Naive thymus-derived CD8-positive, alpha-beta T cell (primary cell): ENCODE results near the gene PHETA1. TPM values are rescaled to one million over a fixed set of nuclear protein-coding genes. Genes with fewer than 3 reads are reported as not detected.

Source experiments
- ATAC-seq, 2 donors: fragments of 150-1000 bp; cut with Tn5 transposase in 1 of 2; sonication (Bioruptor Pico), chemical (Tn5 transposase) in 1 of 2; 1 replicate in 1 of 2; 2 replicates in 1 of 2; pipeline ENCODE4 v1.10.0; 2021; ENCODE audit warnings: mild to moderate bottlenecking in 2 of 2, moderate library complexity in 2 of 2
- POLR2A ChIA-PET: fragments of 350-600 bp; sonication (Branson Sonifier 250); formaldehyde crosslinking; loops from one replicate; lab custom pipeline; 2021; ENCODE audit warnings: antibody characterized with exemption; lab: Charles Lee
- DNase-seq, 10 donors: peaks; one replicate each; pipeline versions ENCODE4 v3.0.0 to v3.0.0-alpha.2; 2020 to 2022
- H3K27ac Mint-ChIP-seq, 10 donors: one replicate each; pipeline ENCODE4 v1.8.0; 2020 to 2022; ENCODE audit warnings: mild to moderate bottlenecking in 10 of 10, mixed read lengths in 10 of 10, moderate library complexity in 4 of 10, inconsistent platforms in 1 of 10
- H3K27me3 Mint-ChIP-seq, 5 donors: one replicate each; pipeline ENCODE4 v1.8.0; 2021 to 2022; ENCODE audit warnings: mixed read lengths in 5 of 5
- H3K36me3 Mint-ChIP-seq, 3 donors: one replicate each; pipeline ENCODE4 v1.8.0; 2020 to 2022; ENCODE audit warnings: mixed read lengths in 3 of 3, mild to moderate bottlenecking in 2 of 3, inconsistent platforms in 1 of 3
- H3K4me1 Mint-ChIP-seq, 4 donors: one replicate each; pipeline ENCODE4 v1.8.0; 2021 to 2022; ENCODE audit warnings: mixed read lengths in 4 of 4
- H3K4me3 Mint-ChIP-seq, 10 donors: one replicate each; pipeline ENCODE4 v1.8.0; 2020 to 2022; ENCODE audit warnings: mild to moderate bottlenecking in 10 of 10, mixed read lengths in 10 of 10, moderate library complexity in 6 of 10, inconsistent platforms in 1 of 10
- H3K9me3 Mint-ChIP-seq, 9 donors: one replicate each; pipeline ENCODE4 v1.8.0; 2020 to 2022; ENCODE audit warnings: mixed read lengths in 9 of 9, mild to moderate bottlenecking in 3 of 9, inconsistent platforms in 1 of 9, moderate library complexity in 1 of 9
- polyA plus RNA-seq, 3 donors: library from polyadenylated mRNA; unstranded; fragments of 300-500 nt; fragmentation: Illumina TruSeq; gene quantifications; one replicate each; pipeline ENCODE4 v1.2.3, GENCODE V29; 2021
- total RNA-seq, 8 experiments: library from RNA in 2 of 8; stranded (reverse) in 2 of 8; gene quantifications; one replicate each; pipeline ENCODE4 v1.2.3 and lab custom pipeline; 2021 to 2026

PHETA1 gene, protein sequence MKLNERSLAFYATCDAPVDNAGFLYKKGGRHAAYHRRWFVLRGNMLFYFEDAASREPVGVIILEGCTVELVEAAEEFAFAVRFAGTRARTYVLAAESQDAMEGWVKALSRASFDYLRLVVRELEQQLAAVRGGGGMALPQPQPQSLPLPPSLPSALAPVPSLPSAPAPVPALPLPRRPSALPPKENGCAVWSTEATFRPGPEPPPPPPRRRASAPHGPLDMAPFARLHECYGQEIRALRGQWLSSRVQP
- 1 to 10 TPM; 3.0 to 3.8 TPM for total RNA-seq
- 1 to 10 TPM in 2 of 3 donors, under 1 TPM in 1; 0.11 to 1.5 (median 1.3) TPM for polyA plus RNA-seq
- 1.6 to 9.2 (median 2.7) reads per million in 6 experiments for total RNA-seq (lab: John Stamatoyannopoulos, UW)

GRCh38 chr12:111368788-111369495 is at the start of gene PHETA1:
TSS of gene PHETA1 (minus strand) at chr12:111369095. CDS start at chr12:111363427, 5,668 bp downstream.
- DNase-seq (peak; percentile 47 to 85 (median 63)), ATAC-seq (peak; percentile 90 to 91)
- H3K9me3 Mint-ChIP-seq: no peaks in the 10 kb centered on the region
- H3K27ac Mint-ChIP-seq: peak within 1 kb of the TSS in 8 of 10 donors; percentile 19 to 87 (median 54)
- peaks cover 17 to 30% (median 27%) of the 10 kb centered on the region in 4 donors for H3K4me1 Mint-ChIP-seq
- H3K36me3 Mint-ChIP-seq: no peaks in the 10 kb centered on the region
- peaks cover 0 to 3% (median 0%) of the 10 kb centered on the region in 5 donors for H3K27me3 Mint-ChIP-seq
- H3K4me3 Mint-ChIP-seq: peak within 1 kb of the TSS; percentile 79 to 90 (median 88)
- POLR2A ChIA-PET: interaction anchor here (0.5 to 0.9 kb wide), 2 partner anchors 17 to 76 kb away, joined by 3 read pairs; no protein-coding TSS in a partner anchor

DNA sequence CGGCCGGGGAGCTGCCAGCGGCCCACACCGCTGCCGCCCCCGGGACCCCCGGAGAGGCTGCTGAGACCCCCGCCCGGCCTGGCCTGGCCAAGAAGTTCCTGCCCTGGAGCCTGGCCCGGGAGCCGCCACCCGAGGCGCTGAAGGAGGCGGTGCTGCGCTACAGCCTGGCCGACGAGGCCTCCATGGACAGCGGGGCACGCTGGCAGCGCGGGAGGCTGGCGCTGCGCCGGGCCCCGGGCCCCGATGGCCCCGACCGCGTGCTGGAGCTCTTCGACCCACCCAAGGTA is 49.6 kb upstream of the PHETA1 start:
- ATAC-seq: no peak
- no peaks in the 10 kb centered on the region for H3K9me3 Mint-ChIP-seq
- H3K4me3 Mint-ChIP-seq: no peak overlapping the region
- DNase-seq: no peak
- peaks cover 0 to 54% (median 7%) of the 10 kb centered on the region in 3 donors for H3K36me3 Mint-ChIP-seq
- H3K27ac Mint-ChIP-seq: no peak overlapping the region
- H3K27me3 Mint-ChIP-seq: no peaks in the 10 kb centered on the region
- H3K4me1 Mint-ChIP-seq: peaks cover 14 to 39% (median 30%) of the 10 kb centered on the region in 4 donors
- POLR2A ChIA-PET: no interaction called here

GRCh38 chr12:111417784-111418593 is 49.1 kb upstream of the PHETA1 start:
- POLR2A ChIA-PET: no interaction called here
- DNase-seq (no peak), ATAC-seq (no peak)
- Mint-ChIP-seq H3K4me3 (no peak overlapping the region), H3K27me3 (no peaks in the 10 kb centered on the region), H3K4me1 (peaks cover 20 to 43% (median 34%) of the 10 kb centered on the region in 4 donors), H3K27ac (peak overlapping the region in 1 of 10 donors; percentile 61), H3K9me3 (no peaks in the 10 kb centered on the region), H3K36me3 (peaks cover 0 to 55% (median 7%) of the 10 kb centered on the region in 3 donors)

DNA sequence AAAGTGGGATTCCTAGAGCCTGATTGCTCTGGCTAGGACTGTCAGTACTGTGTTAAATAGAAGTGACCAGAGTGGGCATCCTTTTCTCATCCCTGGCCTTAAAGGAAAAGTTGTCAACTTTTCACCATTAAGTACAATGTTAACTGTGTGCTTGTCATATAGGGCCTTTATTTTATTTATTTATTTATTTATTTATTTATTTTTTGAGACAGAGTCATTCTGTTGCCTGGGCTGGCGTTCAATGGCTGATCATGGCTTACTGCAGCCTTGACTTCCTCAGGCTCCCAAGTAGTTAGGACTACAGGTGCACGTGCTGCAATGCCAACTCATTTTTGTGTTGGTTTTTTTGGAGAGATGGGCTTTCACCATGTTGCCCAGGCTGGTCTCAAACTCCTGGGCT is 48.4 kb upstream of the PHETA1 start:
- DNase-seq (no peak), ATAC-seq (no peak)
- POLR2A ChIA-PET: interaction anchor here (1.7 kb wide), 1 partner anchor 13 kb away, joined by 4 read pairs; no protein-coding TSS in a partner anchor
- Mint-ChIP-seq H3K9me3 (no peaks in the 10 kb centered on the region), H3K36me3 (peaks cover 0 to 50% (median 7%) of the 10 kb centered on the region in 3 donors), H3K4me3 (no peak overlapping the region), H3K27ac (peak overlapping the region in 2 of 10 donors; percentile 54 to 70), H3K4me1 (peaks cover 26 to 48% (median 38%) of the 10 kb centered on the region in 4 donors), H3K27me3 (no peaks in the 10 kb centered on the region)

GRCh38 chr12:111414711-111415252 is 45.9 kb upstream of the PHETA1 start:
- POLR2A ChIA-PET: interaction anchor here (11.8 kb wide), 1 partner anchor 13 kb away, joined by 106 read pairs; no protein-coding TSS in a partner anchor

DNA sequence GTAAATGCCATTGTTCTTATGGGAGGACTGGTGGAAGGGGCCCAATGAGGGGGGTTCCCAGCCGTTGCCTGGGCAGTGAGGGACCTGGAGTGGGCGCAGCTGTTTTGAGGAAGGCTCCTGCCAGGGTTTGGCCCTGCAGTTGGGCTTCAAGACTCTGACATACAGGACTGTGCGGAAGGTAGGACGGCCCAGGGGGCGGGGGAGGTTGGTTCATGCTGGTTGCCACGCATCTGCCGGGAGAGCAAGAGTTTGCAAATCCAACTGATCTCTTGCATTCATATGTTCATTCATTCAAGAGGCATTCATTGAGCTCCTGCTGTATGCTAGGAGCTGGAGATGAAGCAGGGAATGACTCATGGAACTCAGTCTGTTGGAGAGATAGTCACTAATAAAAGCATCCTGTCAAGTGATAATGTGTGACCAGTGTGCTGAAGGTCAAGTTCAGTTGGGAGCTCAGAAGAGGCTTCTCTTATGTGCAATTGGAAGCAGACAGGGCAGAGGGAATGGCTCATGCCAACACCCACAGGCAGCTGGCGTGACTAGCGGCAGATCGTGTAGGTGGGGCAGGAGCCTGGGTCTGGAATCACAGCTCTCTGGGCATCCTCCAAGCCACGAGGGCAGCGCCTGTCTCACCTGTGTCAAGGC is 44.7 kb upstream of the PHETA1 start:
- no peak for ATAC-seq
- peak overlapping the region in 5 of 10 donors; percentile 18 to 65 (median 45) for H3K4me3 Mint-ChIP-seq
- no peaks in the 10 kb centered on the region for H3K27me3 Mint-ChIP-seq
- POLR2A ChIA-PET: interaction anchor here (0.7 to 11.8 kb wide), 4 partner anchors 9 to 22 kb away, joined by 3 to 106 read pairs (median 6); no protein-coding TSS in a partner anchor
- peak overlapping the region in 9 of 10 donors; percentile 41 to 95 (median 80) for H3K27ac Mint-ChIP-seq
- H3K36me3 Mint-ChIP-seq: peaks cover 0 to 18% (median 1%) of the 10 kb centered on the region in 3 donors
- DNase-seq: no peak
- H3K4me1 Mint-ChIP-seq: peaks cover 37 to 75% (median 72%) of the 10 kb centered on the region in 4 donors
- H3K9me3 Mint-ChIP-seq: no peaks in the 10 kb centered on the region

More at GRCh38 chr12:111414711-111415252, 45.9 kb upstream of the PHETA1 start:
- Mint-ChIP-seq H3K27me3 (no peaks in the 10 kb centered on the region), H3K27ac (peak overlapping the region in 8 of 10 donors; percentile 33 to 80 (median 66)), H3K4me3 (peak overlapping the region in 3 of 10 donors; percentile 14 to 18 (median 16)), H3K4me1 (peaks cover 33 to 63% (median 60%) of the 10 kb centered on the region in 4 donors), H3K36me3 (peaks cover 0 to 26% (median 1%) of the 10 kb centered on the region in 3 donors), H3K9me3 (no peaks in the 10 kb centered on the region)
- no peak for DNase-seq
- ATAC-seq: no peak

GRCh38 chr12:111412830-111413441 is 44.0 kb upstream of the PHETA1 start:
- POLR2A ChIA-PET: interaction anchor here (0.7 to 11.8 kb wide), 6 partner anchors 8 to 32 kb away, joined by 3 to 106 read pairs (median 8); no protein-coding TSS in a partner anchor
- Mint-ChIP-seq H3K9me3 (no peaks in the 10 kb centered on the region), H3K4me3 (peak overlapping the region in 7 of 10 donors; percentile 45 to 86 (median 67)), H3K4me1 (peaks cover 37 to 81% (median 79%) of the 10 kb centered on the region in 4 donors), H3K36me3 (peaks cover 0 to 18% (median 1%) of the 10 kb centered on the region in 3 donors), H3K27ac (peak overlapping the region; percentile 75 to 95 (median 91)), H3K27me3 (no peaks in the 10 kb centered on the region)
- DNase-seq: no peak
- no peak for ATAC-seq

GRCh38 chr12:111412007-111412829 is 43.3 kb upstream of the PHETA1 start:
- peak overlapping the region; percentile 36 to 86 (median 76) for H3K4me3 Mint-ChIP-seq
- POLR2A ChIA-PET: interaction anchor here (0.6 to 11.8 kb wide), 6 partner anchors 15 to 822 kb away, joined by 3 to 106 read pairs (median 6); no protein-coding TSS in a partner anchor
- H3K27ac Mint-ChIP-seq: peak overlapping the region; percentile 75 to 95 (median 91)
- no peaks in the 10 kb centered on the region for H3K27me3 Mint-ChIP-seq
- peaks cover 37 to 88% (median 86%) of the 10 kb centered on the region in 4 donors for H3K4me1 Mint-ChIP-seq
- H3K36me3 Mint-ChIP-seq: peaks cover 0 to 18% (median 1%) of the 10 kb centered on the region in 3 donors
- no peaks in the 10 kb centered on the region for H3K9me3 Mint-ChIP-seq
- ATAC-seq: peak; percentile 48 to 62
- DNase-seq: peak in 2 of 10 donors; percentile 16 to 22

DNA sequence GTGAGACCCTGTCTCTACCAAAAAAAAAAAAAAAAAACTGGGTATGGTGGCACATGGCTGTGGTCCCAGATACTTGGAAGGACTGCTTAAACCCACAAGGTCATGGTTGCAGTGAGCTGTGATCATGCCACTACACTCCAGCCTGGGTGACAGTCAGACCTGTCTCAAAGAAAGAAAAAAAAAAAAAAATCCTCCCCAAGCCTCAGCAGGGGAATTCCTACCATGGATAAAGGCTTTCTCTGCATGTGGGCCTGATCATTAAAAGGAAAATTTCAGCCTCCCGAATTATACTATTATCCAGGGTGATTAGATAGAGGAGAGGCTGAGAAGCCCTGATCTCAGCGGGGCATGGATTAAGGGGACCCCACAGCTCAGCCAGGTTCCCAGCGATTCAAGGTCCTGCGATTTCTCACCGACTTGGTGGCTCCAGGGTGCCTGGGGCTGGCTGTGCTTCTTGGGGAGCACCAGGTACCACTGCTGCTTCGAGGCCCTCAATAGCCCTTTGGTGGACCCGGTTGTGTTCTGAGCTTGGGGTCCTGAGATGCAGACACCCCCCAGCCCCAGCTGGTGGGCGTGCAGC is 42.4 kb upstream of the PHETA1 start:
- H3K4me3 Mint-ChIP-seq: peak overlapping the region in 6 of 10 donors; percentile 14 to 81 (median 22)
- H3K9me3 Mint-ChIP-seq: no peaks in the 10 kb centered on the region
- peaks cover 38 to 88% (median 84%) of the 10 kb centered on the region in 4 donors for H3K4me1 Mint-ChIP-seq
- DNase-seq: no peak
- POLR2A ChIA-PET: interaction anchor here (0.6 to 11.8 kb wide), 6 partner anchors 16 to 821 kb away, joined by 3 to 106 read pairs (median 6); no protein-coding TSS in a partner anchor
- ATAC-seq: no peak
- peaks cover 0 to 12% (median 0%) of the 10 kb centered on the region in 3 donors for H3K36me3 Mint-ChIP-seq
- no peaks in the 10 kb centered on the region for H3K27me3 Mint-ChIP-seq
- H3K27ac Mint-ChIP-seq: peak overlapping the region in 9 of 10 donors; percentile 4 to 94 (median 71)
